Right kidney (tissue), 1 donor: ENCODE results near the gene TBC1D7.

ENCODE experiments used
- DNase-seq: peaks from one replicate; pipeline ENCODE4 v3.0.0-alpha.2; 2016

Gene TBC1D7

GRCh38 chr6:13319891-13320564, 8.3 kb downstream of the TBC1D7 start:
- no peak for DNase-seq

GRCh38 chr6:13318821-13319220, 9.5 kb downstream of the TBC1D7 start:
- DNase-seq: no peak

- no peak for DNase-seq
Measured at GRCh38 chr6:13315896-13316295, 12.4 kb downstream of the TBC1D7 start.

GRCh38 chr6:13314806-13315205, 13.5 kb downstream of the TBC1D7 start:
- no peak for DNase-seq

- DNase-seq: no peak
Measured at GRCh38 chr6:13311155-13311554, 17.2 kb downstream of the TBC1D7 start.

- no peak for DNase-seq
Measured at GRCh38 chr6:13308332-13308731, 20.0 kb downstream of the TBC1D7 start.

GRCh38 chr6:13307508-13307995, 20.8 kb downstream of the TBC1D7 start:
- no peak for DNase-seq

GRCh38 chr6:13305791-13306190, 22.5 kb downstream of the TBC1D7 start:
- no peak for DNase-seq

GRCh38 chr6:13305288-13305687, 23.0 kb downstream of the TBC1D7 start:
- DNase-seq: no peak

- DNase-seq: no peak
Measured at GRCh38 chr6:13304580-13305260, 23.6 kb downstream of the TBC1D7 start.

- DNase-seq: no peak
Measured at GRCh38 chr6:13304101-13304500, 24.2 kb downstream of the TBC1D7 start.

GRCh38 chr6:13303668-13304017, 24.7 kb downstream of the TBC1D7 start:
- DNase-seq: no peak

- no peak for DNase-seq
Measured at GRCh38 chr6:13302751-13303667, 25.3 kb downstream of the TBC1D7 start.

GRCh38 chr6:13302291-13302690, 26.0 kb downstream of the TBC1D7 start:
- no peak for DNase-seq

- no peak for DNase-seq
Measured at GRCh38 chr6:13300643-13301590, 27.4 kb downstream of the TBC1D7 start.

- DNase-seq: no peak
Measured at GRCh38 chr6:13299918-13300317, 28.4 kb downstream of the TBC1D7 start.

- DNase-seq: no peak
Measured at GRCh38 chr6:13299403-13299821, 28.9 kb downstream of the TBC1D7 start.

GRCh38 chr6:13298446-13298845, 29.9 kb downstream of the TBC1D7 start:
- DNase-seq: no peak

GRCh38 chr6:13297391-13297790, 30.9 kb downstream of the TBC1D7 start:
- no peak for DNase-seq

- DNase-seq: no peak
Measured at GRCh38 chr6:13296536-13296997, 31.8 kb downstream of the TBC1D7 start.

GRCh38 chr6:13295576-13295975, 32.8 kb downstream of the TBC1D7 start:
- no peak for DNase-seq
